Measurements from ENCODE around the gene TSPAN31.

DNA sequence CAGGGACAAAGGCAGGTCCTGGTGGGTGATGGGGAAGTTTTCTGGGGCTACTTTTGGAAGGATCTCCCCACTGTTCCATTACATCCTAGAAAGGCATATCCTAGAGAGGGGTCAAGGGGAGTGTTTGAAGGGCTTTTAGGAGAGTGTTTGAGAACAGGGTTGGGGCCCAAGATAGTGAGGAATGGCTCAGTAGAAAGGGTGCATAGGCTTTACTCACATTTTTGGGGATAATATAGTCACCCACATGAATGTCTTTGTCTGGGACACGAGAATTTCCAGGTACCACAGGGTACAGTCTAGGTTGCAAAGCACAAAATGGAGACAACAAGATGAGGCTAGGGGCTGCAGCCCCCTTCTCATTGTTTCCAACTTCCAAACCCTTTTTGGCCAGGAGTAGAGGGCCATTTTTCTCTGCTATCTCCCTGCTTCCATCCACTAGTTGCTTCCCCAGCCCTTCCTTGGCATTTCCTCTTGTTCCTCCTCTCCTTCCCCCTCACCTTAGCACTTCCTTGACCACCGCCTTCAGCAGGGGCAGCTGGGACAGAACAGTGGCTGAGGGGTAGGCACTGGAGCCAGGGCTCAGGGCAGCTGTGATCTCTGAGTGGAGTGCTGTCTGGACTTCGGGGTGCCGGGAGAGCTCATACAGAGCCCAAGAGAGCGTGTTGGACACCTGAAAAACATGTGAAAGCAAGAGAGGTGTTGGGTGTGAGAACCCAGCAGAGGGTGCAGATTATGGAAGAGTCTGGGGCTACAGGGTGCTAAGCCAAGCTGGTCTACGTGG, 19.2 kb downstream of the TSPAN31 start:
- TF ChIP-seq, protein P1, sequence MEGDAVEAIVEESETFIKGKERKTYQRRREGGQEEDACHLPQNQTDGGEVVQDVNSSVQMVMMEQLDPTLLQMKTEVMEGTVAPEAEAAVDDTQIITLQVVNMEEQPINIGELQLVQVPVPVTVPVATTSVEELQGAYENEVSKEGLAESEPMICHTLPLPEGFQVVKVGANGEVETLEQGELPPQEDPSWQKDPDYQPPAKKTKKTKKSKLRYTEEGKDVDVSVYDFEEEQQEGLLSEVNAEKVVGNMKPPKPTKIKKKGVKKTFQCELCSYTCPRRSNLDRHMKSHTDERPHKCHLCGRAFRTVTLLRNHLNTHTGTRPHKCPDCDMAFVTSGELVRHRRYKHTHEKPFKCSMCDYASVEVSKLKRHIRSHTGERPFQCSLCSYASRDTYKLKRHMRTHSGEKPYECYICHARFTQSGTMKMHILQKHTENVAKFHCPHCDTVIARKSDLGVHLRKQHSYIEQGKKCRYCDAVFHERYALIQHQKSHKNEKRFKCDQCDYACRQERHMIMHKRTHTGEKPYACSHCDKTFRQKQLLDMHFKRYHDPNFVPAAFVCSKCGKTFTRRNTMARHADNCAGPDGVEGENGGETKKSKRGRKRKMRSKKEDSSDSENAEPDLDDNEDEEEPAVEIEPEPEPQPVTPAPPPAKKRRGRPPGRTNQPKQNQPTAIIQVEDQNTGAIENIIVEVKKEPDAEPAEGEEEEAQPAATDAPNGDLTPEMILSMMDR (IDR thresholded peaks at IDR 0.05) = no peak
- TF ChIP-seq POLR2A (IDR thresholded peaks at IDR 0.05) (no peak), EP300 (IDR thresholded peaks at IDR 0.05) (no peak), POLR2AphosphoS5 (IDR thresholded peaks at IDR 0.05) (no peak)

All from gastroesophageal sphincter (tissue), 3 donors.